BLaER1 (cell line): ENCODE measurements around the gene CTDSPL.

Source experiments
- H3K27ac ChIP-seq: shearing (Covaris generic); formaldehyde crosslinking; 2 replicates; pipeline ENCODE4 v1.8.1; 2022
- H3K27me3 ChIP-seq: shearing (Covaris generic); formaldehyde crosslinking; 2 replicates; pipeline ENCODE4 v1.8.1; 2022
- H3K36me3 ChIP-seq: shearing (Covaris generic); formaldehyde crosslinking; 2 replicates; pipeline ENCODE4 v1.8.1; 2022
- H3K4me1 ChIP-seq: shearing (Covaris generic); formaldehyde crosslinking; 2 replicates; pipeline ENCODE4 v1.8.1; 2022
- H3K4me2 ChIP-seq: shearing (Covaris generic); formaldehyde crosslinking; 2 replicates; pipeline ENCODE4 v1.8.1; 2022
- H3K4me3 ChIP-seq: shearing (Covaris generic); formaldehyde crosslinking; 2 replicates; pipeline ENCODE4 v1.8.1; 2022
- H3K9ac ChIP-seq: shearing (Covaris generic); formaldehyde crosslinking; 2 replicates; pipeline ENCODE4 v1.8.1; 2022
- H3K9me3 ChIP-seq: shearing (Covaris generic); formaldehyde crosslinking; 2 replicates; pipeline ENCODE4 v1.8.1; 2022
- H4K20me1 ChIP-seq: shearing (Covaris generic); formaldehyde crosslinking; 2 replicates; pipeline ENCODE4 v1.8.1; 2022
- Cebpa-rat ChIP-seq: shearing (Covaris generic); IDR thresholded peaks from 2 replicates; pipeline ENCODE4 v1.8.1; 2022

CTDSPL gene

DNA sequence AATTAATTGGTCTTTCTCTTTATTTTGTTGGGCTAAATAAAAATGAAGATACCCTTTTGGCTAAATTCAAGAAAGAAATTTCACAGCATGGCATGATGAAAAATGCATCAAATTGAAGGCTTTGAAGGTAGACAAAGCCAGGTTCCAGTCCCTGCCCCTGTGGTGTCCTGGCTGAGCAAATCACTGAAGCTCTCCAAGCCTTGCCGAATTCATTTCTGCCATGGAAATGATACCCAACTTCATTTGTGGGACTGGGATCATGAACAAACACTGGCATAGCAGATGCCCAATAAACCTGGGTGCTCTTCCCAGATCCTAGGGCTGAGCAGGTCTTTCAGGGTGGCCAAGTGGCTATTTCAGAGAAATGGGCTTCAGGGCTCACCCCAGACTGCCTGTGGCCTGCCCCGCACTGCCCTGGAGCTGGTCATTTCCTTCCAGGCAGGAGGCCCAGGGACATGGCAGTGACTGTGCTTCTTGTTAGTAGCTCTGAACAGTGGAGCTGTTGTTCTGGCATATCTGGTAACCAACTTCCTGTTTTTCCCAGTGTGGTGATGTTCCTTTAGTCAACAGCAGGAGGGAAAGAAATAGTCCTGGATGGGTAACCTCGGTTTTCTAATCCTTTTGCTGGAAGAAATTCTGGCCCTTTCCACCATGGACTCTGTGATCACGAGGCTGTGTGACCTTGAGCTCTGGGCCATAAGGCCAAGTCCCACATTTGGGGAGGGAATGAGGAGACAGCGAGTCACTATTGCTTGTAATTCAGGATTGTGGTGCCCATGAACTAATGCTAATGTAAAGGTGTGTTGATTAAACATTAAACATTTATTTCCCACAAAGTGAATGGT is 47.6 kb downstream of the CTDSPL start:
- Histone ChIP-seq H3K27ac (no peak overlapping the region), H4K20me1 (no peaks in the 10 kb centered on the region), H3K4me3 (no peak overlapping the region), H3K36me3 (no peaks in the 10 kb centered on the region), H3K27me3 (no peaks in the 10 kb centered on the region), H3K9me3 (no peaks in the 10 kb centered on the region), H3K9ac (no peak overlapping the region), H3K4me1 (peaks cover 36% of the 10 kb centered on the region), H3K4me2 (no peak overlapping the region)
- no peak for TF ChIP-seq Cebpa-rat

DNA sequence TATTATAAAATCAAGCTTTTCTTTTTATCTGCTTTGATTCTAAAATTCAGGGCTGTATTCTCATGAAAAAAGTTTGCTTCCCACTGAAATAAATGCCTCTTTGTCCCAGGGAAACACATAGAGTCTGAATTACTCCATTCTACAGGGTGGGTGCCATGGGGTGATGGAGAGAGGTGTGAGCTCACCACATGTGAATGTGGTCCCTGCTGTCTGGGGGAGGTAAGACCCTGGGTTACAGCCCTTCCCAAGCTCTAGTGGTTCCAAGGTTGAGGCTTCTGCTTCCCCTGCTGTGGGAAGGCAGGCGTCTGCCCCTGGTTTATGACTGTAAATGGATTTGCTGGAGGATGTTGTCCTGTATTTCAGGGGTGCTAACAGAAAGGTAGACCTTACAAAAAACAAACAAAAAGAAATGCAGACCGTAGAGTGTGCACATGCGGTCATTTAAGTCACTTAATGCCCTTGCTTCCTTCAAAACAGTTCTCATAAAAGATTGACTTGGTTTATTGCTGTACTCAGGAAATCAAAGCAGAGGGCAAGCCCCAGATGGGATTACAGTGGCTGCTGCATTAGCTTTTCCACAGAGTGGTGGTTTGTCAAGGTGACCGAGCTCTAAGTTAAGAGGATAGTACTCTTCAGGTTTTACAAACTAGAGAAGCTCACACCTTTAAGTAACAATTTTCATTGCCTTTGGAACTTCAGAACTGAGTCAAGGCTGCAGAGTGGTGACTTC is 49.2 kb downstream of the CTDSPL start:
- Histone ChIP-seq H3K4me3 (no peak overlapping the region), H3K36me3 (no peaks in the 10 kb centered on the region), H3K9ac (no peak overlapping the region), H3K9me3 (peaks cover 3% of the 10 kb centered on the region; the same call in 1 of the 2 replicates), H3K27ac (no peak overlapping the region), H3K27me3 (no peaks in the 10 kb centered on the region), H3K4me1 (peaks cover 28% of the 10 kb centered on the region), H3K4me2 (no peak overlapping the region), H4K20me1 (no peaks in the 10 kb centered on the region)
- TF ChIP-seq Cebpa-rat = no peak

- no peaks in the 10 kb centered on the region for H4K20me1 ChIP-seq
- H3K4me3 ChIP-seq = no peak overlapping the region
- H3K27me3 ChIP-seq = no peaks in the 10 kb centered on the region
- H3K27ac ChIP-seq = no peak overlapping the region
- H3K4me2 ChIP-seq = no peak overlapping the region
- H3K9ac ChIP-seq = no peak overlapping the region
- no peaks in the 10 kb centered on the region for H3K36me3 ChIP-seq
- H3K9me3 ChIP-seq = peaks cover 3% of the 10 kb centered on the region; the same call in 1 of the 2 replicates
- no peak for TF ChIP-seq Cebpa-rat
- H3K4me1 ChIP-seq = peaks cover 15% of the 10 kb centered on the region
Observed at GRCh38 chr3:37912052-37912733, 50.5 kb downstream of the CTDSPL start.

DNA sequence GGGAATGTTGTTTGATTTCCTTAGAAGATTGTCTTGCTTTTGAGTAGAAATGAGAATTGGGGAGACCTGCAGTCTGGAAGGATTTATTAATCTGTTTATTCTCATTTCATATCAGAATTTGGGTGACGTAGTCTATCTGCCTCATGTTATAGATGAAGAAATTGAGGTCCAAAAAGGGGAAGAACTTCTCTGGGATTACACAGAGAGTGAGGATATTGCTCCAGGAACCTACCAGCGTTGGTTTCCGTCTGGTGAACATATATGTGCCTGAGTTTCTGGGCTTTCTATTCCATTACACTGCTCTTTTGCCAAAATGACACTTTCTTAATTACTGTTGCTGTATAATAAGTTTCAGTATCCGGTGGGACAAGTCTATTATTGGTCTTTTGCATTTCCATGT is 51.8 kb downstream of the CTDSPL start:
- H3K36me3 ChIP-seq = no peaks in the 10 kb centered on the region

GRCh38 chr3:37916685-37917084 is 55.0 kb downstream of the CTDSPL start:
- H3K27me3 ChIP-seq = no peaks in the 10 kb centered on the region
- H3K9me3 ChIP-seq = peaks cover 3% of the 10 kb centered on the region; the same call in 1 of the 2 replicates
- no peak overlapping the region for H3K4me2 ChIP-seq
- no peak overlapping the region for H3K9ac ChIP-seq
- no peak for TF ChIP-seq Cebpa-rat
- no peaks in the 10 kb centered on the region for H4K20me1 ChIP-seq
- no peaks in the 10 kb centered on the region for H3K4me1 ChIP-seq
- no peak overlapping the region for H3K27ac ChIP-seq
- H3K4me3 ChIP-seq = no peak overlapping the region
- H3K36me3 ChIP-seq = no peaks in the 10 kb centered on the region

More for the DNA sequence above, 51.8 kb downstream of the CTDSPL start:
- peaks cover 3% of the 10 kb centered on the region; the same call in 1 of the 2 replicates for H3K9me3 ChIP-seq
- H3K27me3 ChIP-seq = no peaks in the 10 kb centered on the region
- no peak overlapping the region for H3K9ac ChIP-seq
- H3K4me3 ChIP-seq = no peak overlapping the region
- peaks cover 5% of the 10 kb centered on the region; the same call in 1 of the 2 replicates for H3K4me1 ChIP-seq
- H4K20me1 ChIP-seq = no peaks in the 10 kb centered on the region
- no peak overlapping the region for H3K4me2 ChIP-seq
- no peak overlapping the region for H3K27ac ChIP-seq
- no peak for TF ChIP-seq Cebpa-rat

GRCh38 chr3:37918627-37919026 is 56.9 kb downstream of the CTDSPL start:
- Histone ChIP-seq H3K9me3 (peaks cover 3% of the 10 kb centered on the region; the same call in 1 of the 2 replicates), H3K4me2 (no peak overlapping the region), H4K20me1 (no peaks in the 10 kb centered on the region), H3K27ac (no peak overlapping the region), H3K4me3 (no peak overlapping the region), H3K36me3 (no peaks in the 10 kb centered on the region), H3K27me3 (no peaks in the 10 kb centered on the region), H3K4me1 (no peaks in the 10 kb centered on the region), H3K9ac (no peak overlapping the region)
- no peak for TF ChIP-seq Cebpa-rat

GRCh38 chr3:37920156-37920699 is 58.5 kb downstream of the CTDSPL start:
- no peak for TF ChIP-seq Cebpa-rat

GRCh38 chr3:37921025-37921424 is 59.3 kb downstream of the CTDSPL start:
- Histone ChIP-seq H3K9me3 (no peaks in the 10 kb centered on the region), H3K4me1 (no peaks in the 10 kb centered on the region), H3K4me2 (no peak overlapping the region), H3K36me3 (no peaks in the 10 kb centered on the region), H3K9ac (no peak overlapping the region), H4K20me1 (no peaks in the 10 kb centered on the region), H3K27me3 (no peaks in the 10 kb centered on the region), H3K27ac (no peak overlapping the region), H3K4me3 (no peak overlapping the region)
- no peak for TF ChIP-seq Cebpa-rat

More at GRCh38 chr3:37920156-37920699, 58.5 kb downstream of the CTDSPL start:
- no peak overlapping the region for H3K4me3 ChIP-seq
- H4K20me1 ChIP-seq = no peaks in the 10 kb centered on the region
- H3K27ac ChIP-seq = no peak overlapping the region
- H3K36me3 ChIP-seq = no peaks in the 10 kb centered on the region
- H3K4me2 ChIP-seq = no peak overlapping the region
- H3K9me3 ChIP-seq = no peaks in the 10 kb centered on the region
- no peaks in the 10 kb centered on the region for H3K27me3 ChIP-seq
- no peaks in the 10 kb centered on the region for H3K4me1 ChIP-seq
- H3K9ac ChIP-seq = no peak overlapping the region

DNA sequence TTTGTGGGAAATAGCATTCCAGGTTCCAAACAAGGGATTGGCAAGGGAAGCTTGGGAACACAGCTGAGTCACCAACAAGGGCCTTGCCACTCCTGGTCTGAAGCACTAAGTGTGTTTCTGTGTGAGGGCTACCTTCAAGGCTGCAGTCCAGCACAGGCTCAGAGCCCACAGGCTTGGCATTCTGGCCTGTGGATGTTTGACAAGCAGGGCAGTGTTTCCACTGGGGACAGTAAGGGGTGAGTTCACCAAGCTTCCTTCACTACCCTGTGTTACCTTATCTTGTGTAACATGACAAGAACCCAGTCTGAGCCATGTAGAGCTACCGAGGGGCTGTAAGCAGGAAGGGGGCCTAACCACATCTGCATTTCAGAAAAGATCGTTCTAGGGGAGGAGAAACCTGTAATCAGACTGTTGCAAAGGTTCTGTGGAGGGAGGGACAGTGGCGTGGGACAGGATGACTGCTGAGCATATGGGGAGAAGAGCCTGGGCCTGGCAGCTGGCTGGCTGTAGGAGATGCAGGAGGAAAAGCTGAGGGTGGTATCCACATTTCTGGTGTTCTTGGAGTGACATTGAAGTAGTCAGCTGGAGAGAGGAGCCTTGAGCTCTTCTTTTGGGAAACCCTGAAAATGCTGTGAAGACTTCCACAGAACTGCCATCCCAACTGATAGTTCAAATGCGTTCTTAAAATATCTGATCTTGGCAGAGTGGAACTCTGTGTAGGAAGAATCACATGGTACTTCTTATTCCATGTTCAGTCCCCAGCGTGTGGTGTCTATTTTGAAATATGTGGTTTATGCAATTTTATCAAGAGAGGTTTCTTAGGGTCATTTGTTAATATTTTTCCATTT is 61.3 kb downstream of the CTDSPL start:
- Histone ChIP-seq H3K36me3 (no peaks in the 10 kb centered on the region), H3K9me3 (no peaks in the 10 kb centered on the region), H3K27ac (no peak overlapping the region), H3K9ac (no peak overlapping the region), H3K4me3 (no peak overlapping the region), H3K4me2 (no peak overlapping the region), H4K20me1 (no peaks in the 10 kb centered on the region), H3K27me3 (no peaks in the 10 kb centered on the region), H3K4me1 (no peaks in the 10 kb centered on the region)
- TF ChIP-seq Cebpa-rat = no peak
